Measurements from ENCODE around the gene CRKL. TPM values are rescaled to one million over a fixed set of nuclear protein-coding genes. Genes with fewer than 3 reads are reported as not detected.
A peak's percentile ranks its signal among the peaks of the same experiment; 100 is the strongest.
"Not testable (repeated sequence)": the region's sequence is repeated elsewhere in the genome, so short reads cannot be mapped to it uniquely, and the experiment has no call there.

CRKL gene
- total RNA-seq, 4 donors from 2014 or later = 38.2 to 46.2 (median 44.4) TPM

DNA sequence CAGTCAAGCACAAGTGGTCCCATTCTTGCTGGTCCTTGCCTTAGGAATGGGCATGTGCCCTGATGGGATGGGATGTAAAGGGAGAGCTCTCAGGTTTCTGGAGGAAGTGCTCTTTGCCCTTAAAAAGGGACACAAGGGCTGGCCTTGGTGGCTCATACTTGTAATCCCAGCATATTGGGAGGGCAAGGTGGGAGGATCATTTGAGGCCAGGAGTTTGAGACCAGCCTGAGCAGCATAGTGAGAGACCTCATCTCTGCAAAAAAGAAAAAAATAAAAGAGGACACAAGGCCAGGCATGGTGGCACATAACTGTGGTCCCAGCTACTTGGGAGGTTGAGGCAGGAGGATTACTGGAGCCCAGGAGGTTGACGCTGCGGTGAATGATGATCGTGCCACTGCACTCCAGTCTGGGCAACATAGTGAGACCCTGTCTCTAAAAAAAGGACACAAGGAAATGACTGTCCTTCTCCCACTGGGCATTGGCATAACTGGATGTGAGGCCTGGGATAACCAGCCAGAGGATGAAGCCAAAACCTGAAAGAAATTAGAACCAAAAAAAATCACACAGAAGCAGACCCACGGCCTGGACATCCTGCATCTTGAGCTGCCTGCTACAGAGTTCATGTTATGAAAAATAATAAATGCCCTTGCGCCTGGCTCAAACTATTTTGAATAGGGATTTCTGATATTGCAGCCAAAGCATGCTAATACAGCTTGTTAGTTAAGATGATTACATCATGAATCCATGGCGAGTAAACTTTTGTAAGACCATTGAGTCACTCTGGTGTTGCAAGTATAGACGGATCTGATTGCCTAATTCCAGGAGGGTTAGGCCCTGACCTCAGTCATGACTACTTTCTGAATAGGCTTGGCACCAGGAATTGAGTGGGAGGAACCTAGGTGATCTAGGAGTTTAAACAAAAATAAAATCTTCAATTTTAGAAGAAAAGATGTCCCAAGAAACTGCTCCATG lies 12.9 kb upstream of the CRKL start:
- Histone ChIP-seq H3K27ac (peak overlapping the region; percentile 63 to 90 (median 80)), H3K9me3 (no peaks in the 10 kb centered on the region), H3K4me1 (peaks cover 3 to 29% (median 11%) of the 10 kb centered on the region in 3 donors), H3K36me3 (no peaks in the 10 kb centered on the region), H3K27me3 (no peaks in the 10 kb centered on the region), H3K4me3 (no peak overlapping the region)
- no peak for DNase-seq
- WGBS, 2 donors = 52 to 60% methylated on average over 7 of the region's 7 CpGs
- intact Hi-C loops (cut with DNase I) = no loop called here
- TF ChIP-seq CTCF (IDR thresholded peaks at IDR 0.05) (no peak), POLR2A (IDR thresholded peaks at IDR 0.05) (no peak)

GRCh38 chr22:20904980-20905355 lies 12.2 kb upstream of the CRKL start:
- Histone ChIP-seq H3K9me3 (no peaks in the 10 kb centered on the region), H3K36me3 (no peaks in the 10 kb centered on the region), H3K27me3 (no peaks in the 10 kb centered on the region), H3K4me1 (peaks cover 3 to 29% (median 11%) of the 10 kb centered on the region in 3 donors), H3K27ac (peak overlapping the region; percentile 23 to 90 (median 74)), H3K4me3 (no peak overlapping the region)
- 36 to 42% methylated on average over 3 of the region's 3 CpGs for WGBS, 2 donors
- intact Hi-C loops (cut with DNase I) = no loop called here
- TF ChIP-seq POLR2A (IDR thresholded peaks at IDR 0.05) (no peak), CTCF (IDR thresholded peaks at IDR 0.05) (no peak)
- no peak for DNase-seq

DNA sequence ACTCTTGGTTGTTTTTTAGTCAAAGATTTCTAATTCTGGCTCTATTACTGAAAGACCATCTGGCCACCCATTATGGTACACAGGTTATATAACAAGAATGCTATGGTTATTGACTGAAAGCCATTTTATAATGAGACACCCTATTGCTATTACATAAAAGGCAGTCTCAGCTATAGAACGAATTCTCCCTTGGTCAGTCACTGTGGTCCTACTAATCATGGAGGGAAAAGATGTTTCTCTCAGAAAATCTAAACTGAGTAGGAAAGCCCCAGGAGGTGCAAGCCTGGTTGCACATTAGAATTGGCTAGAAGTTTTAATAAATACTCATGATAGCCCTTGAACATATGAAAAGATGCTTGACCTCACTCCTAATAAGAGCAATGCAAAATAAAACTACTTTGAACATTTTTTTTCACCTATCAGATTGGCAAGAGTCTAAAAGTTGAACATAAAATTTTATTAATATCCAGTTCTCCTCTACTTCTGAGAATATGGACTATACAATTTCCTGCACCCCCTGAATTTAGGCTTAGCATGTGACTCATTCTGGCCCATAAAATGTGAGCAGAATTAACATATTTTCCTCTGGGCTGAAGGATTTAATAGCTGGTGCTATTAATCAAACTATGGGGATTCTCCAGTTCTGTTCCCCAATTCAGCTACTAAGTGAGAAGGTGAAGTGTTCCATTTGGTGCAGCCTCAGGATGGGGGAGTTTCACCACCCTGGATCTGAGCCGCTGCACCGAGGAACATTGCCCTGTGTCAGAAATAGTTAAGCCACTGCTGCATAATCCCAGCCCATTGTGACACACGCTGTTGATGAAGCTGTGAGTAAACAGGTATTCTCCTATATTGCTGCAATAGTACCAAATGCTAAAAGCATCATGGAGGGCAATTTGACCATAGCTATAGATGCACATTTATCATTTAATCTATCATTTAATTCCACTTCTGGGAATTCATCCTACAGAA lies 11.5 kb upstream of the CRKL start:
- no peaks in the 10 kb centered on the region for H3K9me3 ChIP-seq
- H3K36me3 ChIP-seq = no peaks in the 10 kb centered on the region
- no peak for TF ChIP-seq CTCF (IDR thresholded peaks at IDR 0.05)
- no peak for TF ChIP-seq POLR2A (IDR thresholded peaks at IDR 0.05)
- no peak overlapping the region for H3K4me3 ChIP-seq
- H3K27ac ChIP-seq = peak overlapping the region in 3 of 4 donors; percentile 63 to 90 (median 86)
- intact Hi-C loops (cut with DNase I) = no loop called here
- 37 to 60% methylated on average over 4 of the region's 4 CpGs for WGBS, 2 donors
- peaks cover 3 to 29% (median 11%) of the 10 kb centered on the region in 3 donors for H3K4me1 ChIP-seq
- no peaks in the 10 kb centered on the region for H3K27me3 ChIP-seq
- no peak for DNase-seq

- DNase-seq = no peak
- Histone ChIP-seq H3K9me3 (no peaks in the 10 kb centered on the region), H3K27ac (no peak overlapping the region), H3K4me1 (peaks cover 3 to 29% (median 11%) of the 10 kb centered on the region in 3 donors), H3K36me3 (no peaks in the 10 kb centered on the region), H3K27me3 (no peaks in the 10 kb centered on the region), H3K4me3 (no peak overlapping the region)
- intact Hi-C loops (cut with DNase I) = no loop called here
- TF ChIP-seq CTCF (IDR thresholded peaks at IDR 0.05) = no peak
- WGBS, 2 donors = 72 to 77% methylated on average over 3 of the region's 3 CpGs
Measured at GRCh38 chr22:20906387-20906767, 10.8 kb upstream of the CRKL start.

DNA sequence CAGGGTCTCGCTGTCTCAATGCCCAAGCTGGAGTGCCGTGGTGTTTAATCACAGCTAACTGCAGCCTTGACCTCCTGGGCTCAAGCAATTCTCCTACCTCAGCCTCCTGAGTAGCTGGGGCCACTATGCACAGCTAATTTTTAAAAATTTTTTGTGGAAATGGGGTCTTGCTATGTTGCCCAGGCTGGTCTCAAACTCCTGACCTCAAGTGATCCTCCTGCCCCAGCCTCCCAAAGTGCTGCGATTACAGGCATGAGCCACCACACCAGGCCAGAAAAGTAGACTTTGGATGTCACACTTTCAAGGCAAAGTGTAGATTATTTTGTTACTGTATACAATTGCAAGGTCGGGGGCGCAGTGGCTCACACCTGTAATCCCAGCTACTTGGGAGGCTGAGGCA lies 8.5 kb upstream of the CRKL start:
- H3K4me3 ChIP-seq; H3K27me3 ChIP-seq; H3K36me3 ChIP-seq; H3K9me3 ChIP-seq; DNase-seq; intact Hi-C loops (cut with DNase I); H3K27ac ChIP-seq: not testable (repeated sequence)
- 86 to 89% methylated on average over 3 to 5 of the region's 5 CpGs for WGBS, 2 donors
- H3K4me1 ChIP-seq = peaks cover 3 to 31% (median 11%) of the 10 kb centered on the region in 3 donors

All from esophagus squamous epithelium (tissue), 5 donors.